Stimulated activated effector memory CD8-positive, alpha-beta T cell treated with anti-CD3 and anti-CD28 coated beads, Interleukin-12 subunit alpha, Interleukin-12 subunit beta, amount 100 ng/mL, for 72 hours (primary cell): ENCODE results near the gene MYL7.

Source experiments
- ATAC-seq: fragments of 150-1000 bp; cut with Tn5 transposase; 2 replicates; pipeline ENCODE4 v1.10.0; 2021
- DNase-seq, 2 donors: peaks; one replicate each; pipeline ENCODE4 v3.0.0; 2021 to 2022; ENCODE audit warnings: low spot score in 2 of 2
- H3K27ac Mint-ChIP-seq: one replicate; pipeline ENCODE4 v1.8.0; 2022; ENCODE audit warnings: mild to moderate bottlenecking, mixed read lengths
- H3K36me3 Mint-ChIP-seq: one replicate; pipeline ENCODE4 v1.8.0; 2022; ENCODE audit warnings: mild to moderate bottlenecking, mixed read lengths
- H3K4me1 Mint-ChIP-seq: one replicate; pipeline ENCODE4 v1.8.0; 2022; ENCODE audit warnings: mixed read lengths
- H3K4me3 Mint-ChIP-seq: one replicate; pipeline ENCODE4 v1.8.0; 2022; ENCODE audit warnings: mild to moderate bottlenecking, mixed read lengths
- H3K9me3 Mint-ChIP-seq: one replicate; pipeline ENCODE4 v1.8.0; 2022; ENCODE audit warnings: mixed read lengths

Gene MYL7

GRCh38 chr7:44097064-44097932, 43.8 kb downstream of the MYL7 start:
- Mint-ChIP-seq H3K27ac (peak overlapping the region; percentile 41), H3K9me3 (no peaks in the 10 kb centered on the region), H3K4me1 (peaks cover 10% of the 10 kb centered on the region), H3K36me3 (no peaks in the 10 kb centered on the region), H3K4me3 (no peak overlapping the region)
- DNase-seq (no peak), ATAC-seq (peak; percentile 49)

GRCh38 chr7:44096326-44096881, 44.7 kb downstream of the MYL7 start:
- Mint-ChIP-seq H3K9me3 (no peaks in the 10 kb centered on the region), H3K27ac (peak overlapping the region; percentile 41), H3K4me1 (peaks cover 10% of the 10 kb centered on the region), H3K4me3 (no peak overlapping the region), H3K36me3 (no peaks in the 10 kb centered on the region)
- DNase-seq, result no peak
- ATAC-seq, result no peak

GRCh38 chr7:44095781-44096180, 45.4 kb downstream of the MYL7 start:
- no peak overlapping the region for H3K27ac Mint-ChIP-seq

GRCh38 chr7:44094883-44095592, 46.1 kb downstream of the MYL7 start:
- Mint-ChIP-seq H3K9me3 (no peaks in the 10 kb centered on the region), H3K4me3 (no peak overlapping the region), H3K36me3 (no peaks in the 10 kb centered on the region), H3K27ac (peak overlapping the region; percentile 46), H3K4me1 (peaks cover 10% of the 10 kb centered on the region)
- DNase-seq, result no peak
- no peak for ATAC-seq

More at GRCh38 chr7:44095781-44096180, 45.4 kb downstream of the MYL7 start:
- H3K9me3 Mint-ChIP-seq, result no peaks in the 10 kb centered on the region
- no peaks in the 10 kb centered on the region for H3K36me3 Mint-ChIP-seq
- DNase-seq (no peak), ATAC-seq (no peak)
- peaks cover 10% of the 10 kb centered on the region for H3K4me1 Mint-ChIP-seq
- H3K4me3 Mint-ChIP-seq, result no peak overlapping the region

- H3K4me1 Mint-ChIP-seq, result peaks cover 10% of the 10 kb centered on the region
- H3K9me3 Mint-ChIP-seq, result no peaks in the 10 kb centered on the region
- ATAC-seq (no peak), DNase-seq (no peak)
- H3K4me3 Mint-ChIP-seq, result no peak overlapping the region
- no peaks in the 10 kb centered on the region for H3K36me3 Mint-ChIP-seq
- H3K27ac Mint-ChIP-seq, result peak overlapping the region; percentile 46
These were observed 46.8 kb downstream of the MYL7 start for GRCh38 chr7:44094365-44094764.

GRCh38 chr7:44093102-44093641, 48.0 kb downstream of the MYL7 start:
- peaks cover 10% of the 10 kb centered on the region for H3K4me1 Mint-ChIP-seq
- H3K9me3 Mint-ChIP-seq, result no peaks in the 10 kb centered on the region
- no peak for ATAC-seq
- no peaks in the 10 kb centered on the region for H3K36me3 Mint-ChIP-seq
- DNase-seq, result no peak
- no peak overlapping the region for H3K27ac Mint-ChIP-seq
- H3K4me3 Mint-ChIP-seq, result no peak overlapping the region
